Measurements from ENCODE around the gene AANAT.

DNA sequence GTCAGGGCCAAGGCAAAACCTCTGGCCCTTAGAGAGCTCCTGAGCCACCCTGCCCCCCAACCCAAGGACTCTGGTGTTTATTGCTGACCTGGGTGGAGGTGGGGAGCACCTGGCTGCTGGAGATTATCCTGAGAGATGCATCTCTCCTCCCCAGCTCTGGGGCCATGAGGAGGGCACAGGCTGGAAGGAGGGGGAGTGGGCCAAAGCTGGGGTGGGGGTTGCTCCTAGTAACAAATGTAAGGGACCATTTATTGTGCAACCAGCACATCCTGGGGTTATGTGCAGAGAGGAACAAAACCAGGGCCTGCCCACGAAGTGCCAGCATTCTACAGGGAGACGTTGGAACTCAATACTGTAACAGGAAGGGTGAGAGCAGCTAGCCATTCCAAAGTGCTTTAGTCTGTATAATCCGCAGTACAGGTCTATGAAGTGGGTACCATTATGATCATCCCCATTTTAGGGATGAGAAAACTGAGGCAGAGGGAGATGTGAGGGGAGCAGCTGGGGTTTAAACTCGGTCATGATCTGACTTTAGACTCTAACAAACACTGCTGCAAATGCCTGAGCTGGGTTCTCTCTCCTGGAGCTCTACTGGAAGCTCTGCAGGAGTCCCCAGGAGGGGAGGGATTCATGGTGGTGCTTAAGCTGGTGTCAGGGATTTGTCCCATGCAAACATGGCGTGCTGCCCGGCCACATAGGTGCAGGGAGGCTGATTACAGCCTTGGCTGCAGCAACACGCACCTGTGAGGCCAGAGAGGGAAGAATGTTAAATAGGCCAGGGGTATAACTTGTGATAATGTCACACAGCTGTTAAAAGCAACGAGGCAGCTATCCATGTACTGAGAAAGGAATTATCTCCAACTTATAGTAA, 35.2 kb downstream of the AANAT start:
- TF ChIP-seq POLR2AphosphoS5 (IDR thresholded peaks at IDR 0.05; ENCODE audit: insufficient read depth, low read depth, low read length) (no peak), POLR2A (IDR thresholded peaks at IDR 0.05; ENCODE audit: low read depth, low read length) (no peak), EZH2 (IDR thresholded peaks at IDR 0.05; ENCODE audit: borderline replicate concordance, low read depth, low read length, severe bottlenecking) (no peak), MYC (IDR thresholded peaks at IDR 0.05; ENCODE audit: low read depth, low read length) (no peak), JUN (IDR thresholded peaks at IDR 0.05; ENCODE audit: borderline replicate concordance, insufficient read depth, insufficient read length, low read depth) (no peak)
- TF ChIP-seq, protein P1, sequence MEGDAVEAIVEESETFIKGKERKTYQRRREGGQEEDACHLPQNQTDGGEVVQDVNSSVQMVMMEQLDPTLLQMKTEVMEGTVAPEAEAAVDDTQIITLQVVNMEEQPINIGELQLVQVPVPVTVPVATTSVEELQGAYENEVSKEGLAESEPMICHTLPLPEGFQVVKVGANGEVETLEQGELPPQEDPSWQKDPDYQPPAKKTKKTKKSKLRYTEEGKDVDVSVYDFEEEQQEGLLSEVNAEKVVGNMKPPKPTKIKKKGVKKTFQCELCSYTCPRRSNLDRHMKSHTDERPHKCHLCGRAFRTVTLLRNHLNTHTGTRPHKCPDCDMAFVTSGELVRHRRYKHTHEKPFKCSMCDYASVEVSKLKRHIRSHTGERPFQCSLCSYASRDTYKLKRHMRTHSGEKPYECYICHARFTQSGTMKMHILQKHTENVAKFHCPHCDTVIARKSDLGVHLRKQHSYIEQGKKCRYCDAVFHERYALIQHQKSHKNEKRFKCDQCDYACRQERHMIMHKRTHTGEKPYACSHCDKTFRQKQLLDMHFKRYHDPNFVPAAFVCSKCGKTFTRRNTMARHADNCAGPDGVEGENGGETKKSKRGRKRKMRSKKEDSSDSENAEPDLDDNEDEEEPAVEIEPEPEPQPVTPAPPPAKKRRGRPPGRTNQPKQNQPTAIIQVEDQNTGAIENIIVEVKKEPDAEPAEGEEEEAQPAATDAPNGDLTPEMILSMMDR (IDR thresholded peaks at IDR 0.05; ENCODE audit: extremely low read depth in 1 of 2, insufficient read depth in 1 of 2, low read depth in 1 of 2, low read length in 2 of 2), result no peak

Data from endothelial cell of umbilical vein (primary cell).